HG02973 (cell line): ENCODE data around the gene TSHZ2.

Experiments used
- ATAC-seq: cut with Tn5 transposase; IDR thresholded peaks from one replicate; pipeline ENCODE4 v1.9.1; 2021; ENCODE audit warnings: moderate library complexity; ENCODE audit not compliant: unreplicated experiment

Gene TSHZ2

DNA sequence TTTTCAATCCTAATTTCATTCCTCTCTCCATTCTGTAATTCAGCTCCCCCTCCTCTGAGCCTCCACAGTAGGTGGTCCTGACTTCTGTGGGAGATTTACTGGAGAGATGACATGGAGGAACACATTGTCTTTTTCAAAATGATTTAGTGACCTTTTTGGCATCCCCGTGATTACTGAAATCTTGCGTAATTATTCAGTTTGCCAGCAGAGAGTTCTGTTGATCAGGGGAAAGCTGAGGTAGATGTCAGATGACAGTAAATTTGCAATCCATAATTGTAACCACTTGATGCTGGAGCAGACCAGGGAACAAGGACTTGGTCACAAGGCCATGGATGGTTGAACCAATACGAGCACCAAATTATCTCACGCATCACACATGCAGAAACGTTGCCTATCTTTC is 302.2 kb downstream of the TSHZ2 start:
- ATAC-seq = no peak

GRCh38 chr20:53274807-53275206 is 302.6 kb downstream of the TSHZ2 start:
- no peak for ATAC-seq

- no peak for ATAC-seq
These were observed 304.0 kb downstream of the TSHZ2 start for GRCh38 chr20:53276143-53276542.

DNA sequence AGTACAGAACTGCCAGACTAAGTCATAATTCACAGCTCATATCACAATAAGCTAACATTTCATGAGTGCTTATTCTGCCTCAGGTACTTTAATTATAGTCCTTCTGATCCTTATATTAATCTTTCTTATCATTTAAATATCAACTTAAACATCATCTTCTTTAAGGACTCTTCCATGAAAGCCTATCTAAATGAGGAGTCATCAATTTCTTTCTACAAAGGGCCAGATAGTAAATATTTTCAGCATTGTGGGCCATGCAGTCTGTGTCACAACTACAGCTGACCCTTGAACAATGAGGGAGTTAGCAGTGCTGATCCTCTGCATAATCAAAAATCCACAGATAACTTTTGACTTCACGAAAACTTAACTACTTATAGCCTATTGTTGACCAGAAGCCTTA is 306.4 kb downstream of the TSHZ2 start:
- ATAC-seq = no peak

DNA sequence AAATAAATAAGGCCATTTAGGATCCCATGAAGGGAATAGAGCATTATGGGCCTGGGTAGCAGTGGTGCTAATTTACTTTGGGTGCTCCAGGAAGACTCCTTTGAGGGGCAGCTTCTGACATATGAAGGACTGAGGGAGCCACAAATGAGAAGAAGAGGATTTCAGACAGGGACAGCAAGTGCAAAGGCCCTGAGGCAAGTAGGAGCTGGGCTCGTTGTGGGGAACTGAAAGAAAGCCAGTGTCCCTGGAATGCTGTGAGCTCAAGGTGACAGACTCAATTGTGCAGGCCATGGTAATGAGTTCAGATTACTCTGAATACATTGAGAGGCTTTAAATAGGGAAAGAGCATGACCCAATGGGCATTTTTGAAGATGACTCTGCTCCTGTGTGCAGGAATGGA is 307.6 kb downstream of the TSHZ2 start:
- ATAC-seq = no peak

DNA sequence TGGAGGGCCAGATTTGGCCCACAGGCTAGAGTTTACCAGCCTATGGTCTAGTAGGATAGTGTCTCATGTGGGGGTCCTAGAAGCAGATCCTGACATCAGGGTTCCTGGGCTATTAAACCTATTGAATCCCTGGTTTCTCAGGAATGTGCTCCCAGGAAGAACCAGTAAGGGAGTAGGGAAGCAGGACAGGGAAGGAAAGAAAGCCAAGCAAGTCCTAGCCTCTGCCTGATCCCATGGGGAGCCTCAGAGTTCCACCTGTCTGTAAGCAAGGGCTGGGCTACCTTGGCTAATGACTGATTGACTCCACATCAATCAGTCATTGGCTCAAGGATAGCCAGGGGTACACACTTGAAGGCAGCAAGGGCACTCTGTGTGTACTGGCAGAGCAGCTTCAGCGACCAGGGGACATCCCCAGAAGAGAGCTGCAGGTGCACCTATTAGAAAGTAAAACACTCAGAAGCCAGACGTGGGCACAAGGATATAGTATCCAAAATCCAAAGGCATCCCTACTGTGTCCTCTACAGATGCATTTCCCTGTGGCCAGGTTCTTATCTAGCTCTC is 309.5 kb downstream of the TSHZ2 start:
- no peak for ATAC-seq

GRCh38 chr20:53282217-53282955 is 310.2 kb downstream of the TSHZ2 start:
- no peak for ATAC-seq

DNA sequence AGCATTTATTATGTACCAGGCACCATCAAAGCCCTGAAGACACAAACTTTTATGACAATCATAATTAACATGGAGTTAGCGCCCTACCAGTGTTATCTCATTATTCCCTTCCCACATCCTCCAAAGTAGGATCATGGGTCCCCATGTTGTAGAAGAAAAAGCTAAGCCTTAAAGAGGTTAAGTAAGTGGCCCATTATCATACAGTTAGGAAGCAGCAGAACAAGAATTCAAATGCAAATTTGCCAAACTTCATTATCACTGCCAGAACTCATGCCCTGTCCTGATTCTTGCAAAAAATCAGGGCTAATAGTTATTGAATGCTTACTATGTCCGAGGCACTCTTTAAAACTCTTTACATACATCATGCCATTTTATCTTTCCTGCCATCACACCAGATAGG is 310.9 kb downstream of the TSHZ2 start:
- ATAC-seq = no peak

GRCh38 chr20:53283597-53283996 is 311.4 kb downstream of the TSHZ2 start:
- no peak for ATAC-seq

- no peak for ATAC-seq
These were observed 312.1 kb downstream of the TSHZ2 start for GRCh38 chr20:53284256-53284655.

DNA sequence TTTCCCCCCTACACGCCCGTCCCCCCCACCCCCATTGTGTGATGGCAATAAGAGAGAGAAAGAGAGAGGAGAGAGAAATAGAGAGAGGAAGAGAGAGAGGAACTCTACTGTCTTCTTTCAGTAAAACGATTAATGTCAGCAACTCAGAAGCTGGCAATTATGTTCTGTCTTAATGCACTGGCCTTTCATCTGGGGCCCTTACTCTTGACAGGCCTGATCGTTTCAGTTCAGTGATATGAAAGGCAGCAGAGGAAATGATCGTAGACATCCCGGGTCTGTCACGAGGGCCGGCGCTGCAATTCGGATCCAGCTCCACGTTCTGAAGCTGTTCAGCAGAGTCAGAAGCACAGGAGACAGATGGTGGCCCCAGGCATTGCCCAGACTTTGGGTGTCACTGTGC is 312.5 kb downstream of the TSHZ2 start:
- no peak for ATAC-seq

- ATAC-seq = no peak
These were observed 315.3 kb downstream of the TSHZ2 start for GRCh38 chr20:53287357-53288042.

DNA sequence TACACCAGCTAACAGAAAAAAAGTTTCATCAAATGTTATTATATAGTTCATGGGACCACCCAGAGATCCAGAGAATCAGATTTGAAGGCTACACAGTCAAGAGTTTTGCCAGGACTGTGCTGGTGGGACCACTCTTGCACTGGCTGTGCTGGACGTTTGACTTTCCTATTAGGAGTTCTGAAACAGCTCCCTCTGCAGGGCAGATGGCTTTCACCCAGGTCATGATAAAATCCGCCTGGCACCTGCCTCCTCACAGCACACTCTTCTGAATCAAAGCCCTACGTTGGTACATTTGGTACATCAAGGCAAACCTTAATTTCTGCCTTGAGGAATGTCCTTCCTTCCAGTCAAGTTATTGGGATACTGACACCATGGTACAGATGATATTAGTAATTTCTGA is 319.4 kb downstream of the TSHZ2 start:
- ATAC-seq = no peak

DNA sequence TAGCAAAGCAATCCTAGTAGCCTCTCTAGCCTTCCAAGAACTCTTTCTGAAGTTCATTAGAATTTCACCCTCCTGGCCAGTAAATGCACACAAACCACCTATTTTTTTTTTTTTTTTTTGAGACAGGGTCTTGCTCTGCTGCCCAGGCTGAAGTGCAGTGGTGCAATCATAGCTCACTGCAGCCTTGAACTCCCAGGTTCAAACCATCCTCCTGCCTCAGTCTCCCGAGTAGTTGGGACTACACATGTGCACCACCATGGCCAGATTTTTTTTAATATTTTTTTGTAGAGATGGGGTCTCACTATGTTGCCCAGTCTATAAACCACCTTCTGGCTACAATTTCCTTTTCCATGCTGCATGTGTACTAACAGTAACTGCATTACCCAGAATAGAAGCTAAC is 320.2 kb downstream of the TSHZ2 start:
- no peak for ATAC-seq

GRCh38 chr20:53294804-53295203 is 322.6 kb downstream of the TSHZ2 start:
- no peak for ATAC-seq

DNA sequence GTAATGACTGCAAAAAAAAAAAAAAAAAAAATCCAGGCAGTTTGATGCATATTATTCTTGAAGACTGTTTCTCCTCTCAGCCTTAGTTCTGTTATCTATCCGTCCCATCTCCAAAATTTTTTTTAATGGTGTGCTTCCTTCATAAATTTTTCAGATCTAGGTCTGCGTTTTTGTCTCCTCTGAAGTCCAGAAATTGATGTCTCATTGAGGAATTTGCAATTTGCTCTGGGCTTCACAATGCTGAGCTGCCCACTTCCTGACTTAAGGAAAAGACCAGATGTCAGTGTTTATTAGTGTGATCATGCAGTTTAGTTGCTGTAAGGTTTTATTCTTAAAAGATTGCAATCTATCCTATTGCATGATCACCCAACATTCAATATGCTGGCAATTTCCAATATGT is 323.9 kb downstream of the TSHZ2 start:
- ATAC-seq = no peak

- no peak for ATAC-seq
These were observed 324.4 kb downstream of the TSHZ2 start for GRCh38 chr20:53296451-53297153.

DNA sequence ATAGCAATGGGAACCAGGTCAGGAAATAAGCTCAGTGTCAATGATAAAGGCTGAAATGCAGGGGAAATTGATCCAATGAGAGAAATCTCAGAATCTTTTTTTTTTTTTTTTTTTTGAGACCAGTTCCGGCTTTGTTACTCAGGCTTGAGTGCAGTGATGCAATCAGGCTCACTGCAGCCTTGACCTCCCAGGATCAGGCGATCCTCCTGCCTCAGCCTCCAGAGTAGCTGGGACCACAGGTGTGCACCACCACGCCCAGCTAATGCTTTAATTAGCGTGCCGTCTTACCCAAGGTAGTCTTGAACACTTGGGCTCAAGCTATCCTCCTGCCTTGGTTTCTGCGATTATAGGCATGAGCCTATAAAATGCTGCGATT is 325.0 kb downstream of the TSHZ2 start:
- no peak for ATAC-seq

DNA sequence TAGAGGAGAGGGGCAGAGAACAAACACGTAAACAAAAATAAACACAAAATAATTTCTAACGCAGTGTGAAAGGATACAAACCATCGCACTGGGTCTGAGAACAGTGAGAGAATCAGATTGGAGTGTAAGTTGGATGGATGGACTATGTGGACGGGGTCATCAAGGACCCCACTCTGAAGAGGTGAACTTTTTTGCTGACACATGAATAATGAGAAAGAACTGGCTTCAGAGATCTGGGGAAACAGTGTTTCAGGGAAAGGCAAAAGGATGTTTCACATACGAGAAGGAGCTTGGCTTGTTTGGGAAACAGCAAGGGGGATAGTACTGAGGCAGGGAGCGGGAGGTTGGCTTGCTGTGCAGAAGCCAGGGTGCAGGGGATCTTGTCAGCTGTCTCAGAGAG is 326.1 kb downstream of the TSHZ2 start:
- no peak for ATAC-seq

DNA sequence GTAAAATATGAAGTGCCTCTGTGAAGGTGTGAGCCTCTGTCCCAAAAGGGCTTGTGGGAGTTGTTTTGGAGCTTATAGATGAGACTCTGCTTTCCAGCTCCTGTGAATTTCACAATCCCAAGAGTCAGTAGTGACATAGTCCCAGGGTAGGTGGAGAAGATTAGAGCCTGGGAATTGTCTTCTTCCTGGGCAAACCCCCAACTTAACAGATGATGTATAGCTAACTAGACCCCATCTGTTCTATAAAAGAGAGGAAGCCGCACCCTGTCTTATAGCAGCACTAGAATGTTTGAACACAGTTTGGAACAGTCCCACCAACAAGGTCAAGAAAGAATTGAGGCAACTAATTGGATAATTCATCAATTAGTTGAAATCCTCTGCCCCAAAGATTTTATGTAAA is 326.8 kb downstream of the TSHZ2 start:
- no peak for ATAC-seq

DNA sequence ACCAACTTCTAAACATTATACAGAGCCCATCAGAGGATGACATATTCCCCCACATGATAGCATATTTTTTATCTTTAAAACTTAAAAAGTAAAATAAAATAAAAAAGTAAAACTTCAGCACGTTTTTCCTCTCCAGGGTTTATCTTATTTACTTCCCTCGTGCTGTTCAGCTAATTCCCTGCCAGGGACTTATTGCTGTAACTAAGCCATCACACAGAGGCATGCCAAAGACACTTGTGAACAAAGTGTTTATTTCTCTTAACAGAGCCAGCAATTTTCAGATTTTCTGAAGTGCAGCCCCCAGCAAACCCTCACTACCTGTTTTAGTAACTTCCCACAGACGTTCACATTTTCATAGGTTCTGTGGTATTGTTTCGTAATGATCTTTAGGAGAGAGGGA is 327.7 kb downstream of the TSHZ2 start:
- ATAC-seq = no peak

- no peak for ATAC-seq
These were observed 329.7 kb downstream of the TSHZ2 start for GRCh38 chr20:53301869-53302268.
